GM23248 (cell line): Measurements from ENCODE around the gene SHC2. TPM values are rescaled to one million over a fixed set of nuclear protein-coding genes. Genes with fewer than 3 reads are reported as not detected.
"Not testable (repeated sequence)": the region's sequence is repeated elsewhere in the genome, so short reads cannot be mapped to it uniquely, and the experiment has no call there.

Experiments
- DNase-seq: peaks from one replicate; pipeline ENCODE4 v3.0.0-alpha.2; 2015
- H2AFZ ChIP-seq: fragments of 200-600 bp; sonication (generic); 2 replicates; pipeline ENCODE4 v1.6.1; 2016; ENCODE audit warnings: antibody characterized with exemption
- H3F3A ChIP-seq: fragments of 200-600 bp; sonication (generic); 2 replicates; pipeline ENCODE4 v1.6.1; 2016; ENCODE audit warnings: mild to moderate bottlenecking, antibody characterized with exemption, mixed run types; ENCODE audit not compliant: insufficient read depth
- H3K27ac ChIP-seq: fragments of 200-600 bp; sonication (generic); 2 replicates; pipeline ENCODE4 v1.5.1; 2016; ENCODE audit warnings: mild to moderate bottlenecking
- H3K27me3 ChIP-seq: fragments of 200-600 bp; sonication (generic); replicated peaks from 2 replicates; pipeline ENCODE4 v1.6.1; 2016; ENCODE audit warnings: mild to moderate bottlenecking; ENCODE audit not compliant: insufficient read depth
- H3K36me3 ChIP-seq: fragments of 200-600 bp; sonication (generic); 2 replicates; pipeline ENCODE4 v1.6.1; 2016; ENCODE audit warnings: low read depth, mild to moderate bottlenecking
- H3K4me1 ChIP-seq: fragments of 200-600 bp; sonication (generic); 2 replicates; pipeline ENCODE4 v1.6.1; 2016; ENCODE audit warnings: mild to moderate bottlenecking; ENCODE audit not compliant: insufficient read depth
- H3K4me2 ChIP-seq: fragments of 200-600 bp; sonication (generic); one replicate; pipeline ENCODE4 v1.6.1; 2016; ENCODE audit warnings: mild to moderate bottlenecking; ENCODE audit not compliant: unreplicated experiment
- H3K4me3 ChIP-seq: fragments of 200-600 bp; sonication (generic); 2 replicates; pipeline ENCODE4 v1.5.1; 2016; ENCODE audit warnings: mild to moderate bottlenecking
- H3K79me2 ChIP-seq: fragments of 200-600 bp; sonication (generic); 2 replicates; pipeline ENCODE4 v1.6.1; 2016; ENCODE audit warnings: mild to moderate bottlenecking; ENCODE audit not compliant: insufficient read depth
- H3K9ac ChIP-seq: fragments of 200-600 bp; sonication (generic); 2 replicates; pipeline ENCODE4 v1.6.1; 2016; ENCODE audit warnings: mild to moderate bottlenecking
- H3K9me2 ChIP-seq: fragments of 200-600 bp; sonication (generic); 2 replicates; pipeline ENCODE4 v1.6.1; 2016; ENCODE audit warnings: mixed run types, mild to moderate bottlenecking, moderate library complexity; ENCODE audit not compliant: insufficient read depth
- H3K9me3 ChIP-seq: fragments of 200-600 bp; sonication (generic); one replicate; pipeline ENCODE4 v1.6.1; 2017; ENCODE audit warnings: low read depth
- H4K20me1 ChIP-seq: fragments of 200-600 bp; sonication (generic); 2 replicates; pipeline ENCODE4 v1.6.0; 2016; ENCODE audit not compliant: insufficient read depth
- EZH2 ChIP-seq: fragments of 200-600 bp; sonication (generic); IDR thresholded peaks from 2 replicates; pipeline ENCODE4 v1.6.1; 2018; ENCODE audit warnings: antibody characterized with exemption, mild to moderate bottlenecking; ENCODE audit not compliant: insufficient read depth, poor library complexity, severe bottlenecking
- EZH2phosphoT487 ChIP-seq: fragments of 200-600 bp; sonication (generic); IDR thresholded peaks from 2 replicates; pipeline ENCODE4 v1.6.1; 2018; ENCODE audit warnings: antibody characterized with exemption, moderate library complexity, mild to moderate bottlenecking, low read depth; ENCODE audit not compliant: insufficient read depth
- WGBS, 2 experiments: methylation state at CpG; one replicate each; pipeline ENCODE4 v1.1.6; 2015 to 2017; ENCODE audit warnings: low lambda C conversion rate in 2 of 2, low coverage in 1 of 2; ENCODE audit errors: missing lambda C conversion rate in 2 of 2; 5-methylcytosine and 5-hydroxymethylcytosine counted together
- in situ Hi-C: fragments of 300-500 bp; cut with MboI; formaldehyde crosslinking; loops from 2 replicates; pipeline ENCODE4 v1.15.0; 2020
- polyA plus RNA-seq: library from polyadenylated mRNA; unstranded; fragments of >200 nt; fragmentation: Nextera tagmentation; extraction: Ambion mirVana; gene quantifications from 2 replicates; pipeline ENCODE4 v1.2.1, GENCODE V29; 2016
- total RNA-seq: library from RNA; depleted of rRNA; stranded (reverse); fragments of >200 nt; shearing (Covaris generic); gene quantifications from 2 replicates; pipeline ENCODE4 v1.2.3, GENCODE V29; 2014

The SHC2 gene
- total and polyA plus RNA-seq, 2 experiments from 2014 or later, result not detected

DNA sequence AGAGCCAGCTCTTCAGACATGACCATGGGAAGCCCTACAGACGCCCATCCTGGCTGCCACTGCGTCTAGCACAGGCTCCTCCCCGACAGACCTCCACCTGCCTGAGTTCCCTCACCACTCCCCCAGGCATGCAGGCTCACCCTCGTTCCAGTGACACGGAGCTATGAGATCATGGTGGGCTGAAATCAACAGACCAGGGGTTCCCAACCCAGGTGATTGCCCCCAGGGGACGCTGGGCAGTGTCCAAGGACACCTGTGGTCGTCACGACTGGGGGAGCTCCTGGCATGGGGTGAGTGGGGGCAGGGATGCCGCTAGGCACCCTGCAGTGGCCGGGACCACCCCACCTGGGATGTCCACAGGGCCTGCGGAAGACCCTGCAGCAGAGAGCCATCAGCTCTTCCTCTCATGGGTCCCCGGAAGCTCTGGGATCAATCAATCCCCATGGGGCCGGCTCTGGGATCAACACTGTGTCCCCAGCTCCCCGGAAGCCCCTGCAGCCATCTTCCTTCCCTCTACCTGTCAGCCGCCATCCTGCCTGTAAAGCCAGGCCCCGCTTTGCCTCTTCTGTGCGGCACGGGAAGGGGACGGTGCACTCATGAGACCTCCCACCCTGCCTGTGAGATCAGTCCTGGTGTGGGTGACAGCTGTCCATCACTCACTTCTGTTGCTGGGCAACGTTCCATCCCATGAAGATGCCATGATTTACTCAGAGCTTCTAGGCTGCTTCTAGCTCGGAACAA, 22.7 kb upstream of the SHC2 start:
- Histone ChIP-seq H3K9ac (no peak overlapping the region), H3K4me1 (no peaks in the 10 kb centered on the region), H4K20me1 (no peaks in the 10 kb centered on the region), H3K9me3 (no peaks in the 10 kb centered on the region), H3K36me3 (no peaks in the 10 kb centered on the region), H2AFZ (no peak overlapping the region), H3K9me2 (no peaks in the 10 kb centered on the region; the same call in 1 of the 2 replicates), H3K27ac (no peak overlapping the region), H3K27me3 (no peaks in the 10 kb centered on the region), H3F3A (peaks cover 18% of the 10 kb centered on the region), H3K79me2 (no peaks in the 10 kb centered on the region), H3K4me3 (no peak overlapping the region), H3K4me2 (no peak overlapping the region)
- in situ Hi-C loops, result no loop called here
- no peak for DNase-seq
- 41 to 43% methylated on average over 20 to 21 of the region's 21 CpGs for WGBS, 2 experiments
- TF ChIP-seq EZH2, result no peak
- no peak for TF ChIP-seq EZH2phosphoT487

GRCh38 chr19:482186-483041, 21.6 kb upstream of the SHC2 start:
- no peak overlapping the region for H3K4me3 ChIP-seq
- H3K79me2 ChIP-seq, result no peaks in the 10 kb centered on the region
- H3K4me1 ChIP-seq, result no peaks in the 10 kb centered on the region
- H4K20me1 ChIP-seq, result no peaks in the 10 kb centered on the region
- H3K27me3 ChIP-seq, result no peaks in the 10 kb centered on the region
- in situ Hi-C loops, result no loop called here
- TF ChIP-seq EZH2phosphoT487, result no peak
- no peak for TF ChIP-seq EZH2
- no peak overlapping the region for H3K9ac ChIP-seq
- no peak overlapping the region for H3K4me2 ChIP-seq
- H3K27ac ChIP-seq, result no peak overlapping the region
- H3F3A ChIP-seq, result peaks cover 18% of the 10 kb centered on the region
- 42 to 53% methylated on average over 20 of the region's 20 CpGs for WGBS, 2 experiments
- no peaks in the 10 kb centered on the region; the same call in 1 of the 2 replicates for H3K9me2 ChIP-seq
- no peaks in the 10 kb centered on the region for H3K36me3 ChIP-seq
- H3K9me3 ChIP-seq, result no peaks in the 10 kb centered on the region
- peak; percentile 29 for DNase-seq
- H2AFZ ChIP-seq, result no peak overlapping the region

- WGBS, 2 experiments, result 80 to 85% methylated on average over 1 to 3 of the region's 3 CpGs
- in situ Hi-C loops, result not testable (repeated sequence)
Observed at GRCh38 chr19:481100-481499, 20.3 kb upstream of the SHC2 start.

GRCh38 chr19:480016-480855, 19.4 kb upstream of the SHC2 start:
- H3K4me3 ChIP-seq, result peak overlapping the region; percentile 46
- H3K79me2 ChIP-seq, result no peaks in the 10 kb centered on the region
- H2AFZ ChIP-seq, result peak overlapping the region; percentile 75
- no peak overlapping the region for H3K27ac ChIP-seq
- no peaks in the 10 kb centered on the region for H3K9me3 ChIP-seq
- no peaks in the 10 kb centered on the region for H3K4me1 ChIP-seq
- WGBS, 2 experiments, result 32 to 38% methylated on average over 33 to 36 of the region's 36 CpGs
- TF ChIP-seq EZH2phosphoT487 (no peak), EZH2 (no peak)
- peak; percentile 76 for DNase-seq
- H3K4me2 ChIP-seq, result peak overlapping the region; percentile 57
- no peaks in the 10 kb centered on the region for H3K36me3 ChIP-seq
- H3K9me2 ChIP-seq, result no peaks in the 10 kb centered on the region; the same call in 1 of the 2 replicates
- no peaks in the 10 kb centered on the region for H4K20me1 ChIP-seq
- in situ Hi-C loops, result no loop called here
- peaks cover 18% of the 10 kb centered on the region for H3F3A ChIP-seq
- H3K27me3 ChIP-seq, result no peaks in the 10 kb centered on the region
- peak overlapping the region; percentile 44 for H3K9ac ChIP-seq

More at GRCh38 chr19:481100-481499, 20.3 kb upstream of the SHC2 start:
- not testable (repeated sequence) for H3K9me3 ChIP-seq, H2AFZ ChIP-seq, H3K9me2 ChIP-seq, H3K36me3 ChIP-seq, H3K27ac ChIP-seq, H3K4me3 ChIP-seq, H3K4me1 ChIP-seq, H3K27me3 ChIP-seq, H3K79me2 ChIP-seq, H4K20me1 ChIP-seq, DNase-seq, H3K4me2 ChIP-seq, H3K9ac ChIP-seq
- peaks cover 18% of the 10 kb centered on the region for H3F3A ChIP-seq
